Measurements from ENCODE around the gene ASCL3. TPM values are rescaled to one million over a fixed set of nuclear protein-coding genes. Genes with fewer than 3 reads are reported as not detected.
"Not testable (repeated sequence)": the region's sequence is repeated elsewhere in the genome, so short reads cannot be mapped to it uniquely, and the experiment has no call there.

The ASCL3 gene
- total and polyA plus RNA-seq, 2 of the 8 experiments (the other 6 are each of a cell fraction or from before 2014, with no cell fraction given) = not detected

DNA sequence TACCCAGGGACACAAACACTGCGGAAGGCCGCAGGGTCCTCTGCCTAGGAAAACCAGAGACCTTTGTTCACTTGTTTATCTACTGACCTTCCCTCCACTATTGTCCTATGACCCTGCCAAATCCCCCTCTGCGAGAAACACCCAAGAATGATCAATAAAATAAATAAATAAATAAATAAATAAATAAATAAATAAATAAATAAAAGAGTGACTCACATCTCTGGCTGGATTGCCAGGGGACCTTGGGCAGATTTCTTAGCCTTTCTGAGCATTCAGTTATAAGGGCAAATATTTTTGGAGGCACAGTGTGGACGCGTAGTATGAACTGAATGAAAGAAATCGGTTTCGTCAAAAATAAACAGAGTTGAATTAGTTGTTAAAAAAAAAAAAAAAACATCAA lies 36.5 kb upstream of the ASCL3 start:
- H2BK12ac ChIP-seq (ENCODE audit: low read depth, low read length); H2BK5ac ChIP-seq (ENCODE audit: low read depth, low read length); H3K27ac ChIP-seq (ENCODE audit: low read depth, low read length); H3K56ac ChIP-seq (replicated peaks; ENCODE audit: insufficient read length, low read depth, low read length); H3K23ac ChIP-seq (ENCODE audit: insufficient read length); H2BK15ac ChIP-seq (ENCODE audit: low read length); H2BK20ac ChIP-seq (ENCODE audit: low read length); H3K9me3 ChIP-seq (ENCODE audit: insufficient read depth in 2 of 2, low read depth in 1 of 2, low read length in 1 of 2); H3K36me3 ChIP-seq (ENCODE audit: control insufficient read depth in 2 of 4, insufficient read depth in 4 of 4, low read length in 3 of 4); H3K4me1 ChIP-seq (replicated peaks in 1 of 4; ENCODE audit: control insufficient read depth in 3 of 4, insufficient read depth in 4 of 4, low read length in 3 of 4); H3K4ac ChIP-seq (replicated peaks; ENCODE audit: insufficient read length, low read depth, low read length); H3K4me2 ChIP-seq (ENCODE audit: insufficient read depth in 1 of 2, low read depth in 2 of 2, low read length in 2 of 2); H3K14ac ChIP-seq (ENCODE audit: insufficient read length); H3K79me1 ChIP-seq (ENCODE audit: low read depth, low read length); H3K9ac ChIP-seq (replicated peaks in 1 of 4; ENCODE audit: extremely low read depth in 1 of 4, low read depth in 3 of 4, low read length in 3 of 4); H2AK5ac ChIP-seq (ENCODE audit: low read depth, low read length); H3K4me3 ChIP-seq (ENCODE audit: extremely low read depth in 1 of 4, insufficient read depth in 2 of 4, low read depth in 3 of 4, low read length in 4 of 4); H4K8ac ChIP-seq (ENCODE audit: extremely low read depth, insufficient read depth, low read length); H4K91ac ChIP-seq (replicated peaks; ENCODE audit: insufficient read length, low read length); H3K79me2 ChIP-seq (ENCODE audit: control insufficient read depth in 1 of 2, insufficient read depth in 2 of 2, low read length in 2 of 2); DNase-seq (ENCODE audit: low read depth in 1 of 2, low spot score in 2 of 2); H3K18ac ChIP-seq (ENCODE audit: extremely low read depth, low read length); POLR2A ChIA-PET (ENCODE audit: partially characterized antibody); H3K27me3 ChIP-seq (replicated peaks in 1 of 4; ENCODE audit: control insufficient read depth in 3 of 4, extremely low read depth in 1 of 4, insufficient read depth in 3 of 4, low read length in 3 of 4); H4K5ac ChIP-seq (ENCODE audit: insufficient read length, low read depth, low read length); H2BK120ac ChIP-seq (replicated peaks; ENCODE audit: low read depth, low read length); H3K23me2 ChIP-seq (ENCODE audit: low read depth, low read length); H2AFZ ChIP-seq (ENCODE audit: low read length); FAIRE-seq; H4K20me1 ChIP-seq (replicated peaks in 1 of 2; ENCODE audit: control insufficient read depth in 1 of 2, insufficient read depth in 2 of 2, low read length in 2 of 2): not testable (repeated sequence)
- CTCF ChIA-PET (ENCODE audit: partially characterized antibody) = interaction anchor here (0.6 kb wide), 1 partner anchor 713 kb away, joined by 3 read pairs; no protein-coding TSS in a partner anchor
- WGBS, 2 experiments (ENCODE audit: extremely low coverage in 1 of 2, insufficient coverage in 1 of 2, insufficient read length in 1 of 2, insufficient replicate concordance in 2 of 2, low coverage in 1 of 2, low lambda C conversion rate in 2 of 2, missing lambda C conversion rate in 1 of 2) = 84% methylated on average over 5 of the region's 7 CpGs; no CpG with 5 or more reads in 1 of the 2 experiments

Data from H1 (cell line).